Adrenal gland (tissue), 5 donors: Measurements from ENCODE around the gene SMAD7.

Source experiments
- POLR2A ChIP-seq, 2 donors: fragments of 450-650 bp; IDR thresholded peaks; one replicate each; pipeline ENCODE4 v1.6.1; 2017; ENCODE audit warnings: antibody characterized with exemption in 2 of 2, mild to moderate bottlenecking in 2 of 2, moderate library complexity in 1 of 2
- TF ChIP-seq, protein P1 (sequence below), 6 experiments: fragments of 450-650 bp in 4 of 6; fragments of 200-600 bp in 2 of 6; sonication (generic) in 1 of 6; IDR thresholded peaks; 1 replicate in 5 of 6; 2 replicates in 1 of 6; pipeline versions ENCODE4 v1.5.1 to v1.8.0; 2016 to 2021; ENCODE audit warnings: antibody characterized with exemption in 6 of 6, mild to moderate bottlenecking in 2 of 6, moderate library complexity in 1 of 6
- donor health status: DM: no; HTN: no; CAD: no.

DNA sequence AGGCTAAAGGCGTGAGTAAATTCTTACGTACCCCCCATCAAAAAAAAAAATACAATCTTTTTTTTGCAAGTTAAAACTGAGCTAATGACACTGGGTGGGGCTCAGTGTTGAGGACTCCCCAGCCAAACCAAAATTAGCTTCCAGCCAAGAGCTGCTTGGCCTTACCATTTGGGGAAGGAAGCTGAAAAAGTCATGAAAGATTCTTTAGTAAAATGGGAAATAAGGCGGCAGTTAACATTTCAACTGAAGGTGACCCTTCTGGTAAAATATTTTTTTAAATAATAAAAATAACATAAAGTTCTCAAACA is 16.4 kb downstream of the SMAD7 start:
- TF ChIP-seq, protein P1, sequence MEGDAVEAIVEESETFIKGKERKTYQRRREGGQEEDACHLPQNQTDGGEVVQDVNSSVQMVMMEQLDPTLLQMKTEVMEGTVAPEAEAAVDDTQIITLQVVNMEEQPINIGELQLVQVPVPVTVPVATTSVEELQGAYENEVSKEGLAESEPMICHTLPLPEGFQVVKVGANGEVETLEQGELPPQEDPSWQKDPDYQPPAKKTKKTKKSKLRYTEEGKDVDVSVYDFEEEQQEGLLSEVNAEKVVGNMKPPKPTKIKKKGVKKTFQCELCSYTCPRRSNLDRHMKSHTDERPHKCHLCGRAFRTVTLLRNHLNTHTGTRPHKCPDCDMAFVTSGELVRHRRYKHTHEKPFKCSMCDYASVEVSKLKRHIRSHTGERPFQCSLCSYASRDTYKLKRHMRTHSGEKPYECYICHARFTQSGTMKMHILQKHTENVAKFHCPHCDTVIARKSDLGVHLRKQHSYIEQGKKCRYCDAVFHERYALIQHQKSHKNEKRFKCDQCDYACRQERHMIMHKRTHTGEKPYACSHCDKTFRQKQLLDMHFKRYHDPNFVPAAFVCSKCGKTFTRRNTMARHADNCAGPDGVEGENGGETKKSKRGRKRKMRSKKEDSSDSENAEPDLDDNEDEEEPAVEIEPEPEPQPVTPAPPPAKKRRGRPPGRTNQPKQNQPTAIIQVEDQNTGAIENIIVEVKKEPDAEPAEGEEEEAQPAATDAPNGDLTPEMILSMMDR (IDR thresholded peaks at IDR 0.05) = no peak
- no peak for TF ChIP-seq POLR2A (IDR thresholded peaks at IDR 0.05)
